ENCODE measurements around the gene DUOXA1.

DNA sequence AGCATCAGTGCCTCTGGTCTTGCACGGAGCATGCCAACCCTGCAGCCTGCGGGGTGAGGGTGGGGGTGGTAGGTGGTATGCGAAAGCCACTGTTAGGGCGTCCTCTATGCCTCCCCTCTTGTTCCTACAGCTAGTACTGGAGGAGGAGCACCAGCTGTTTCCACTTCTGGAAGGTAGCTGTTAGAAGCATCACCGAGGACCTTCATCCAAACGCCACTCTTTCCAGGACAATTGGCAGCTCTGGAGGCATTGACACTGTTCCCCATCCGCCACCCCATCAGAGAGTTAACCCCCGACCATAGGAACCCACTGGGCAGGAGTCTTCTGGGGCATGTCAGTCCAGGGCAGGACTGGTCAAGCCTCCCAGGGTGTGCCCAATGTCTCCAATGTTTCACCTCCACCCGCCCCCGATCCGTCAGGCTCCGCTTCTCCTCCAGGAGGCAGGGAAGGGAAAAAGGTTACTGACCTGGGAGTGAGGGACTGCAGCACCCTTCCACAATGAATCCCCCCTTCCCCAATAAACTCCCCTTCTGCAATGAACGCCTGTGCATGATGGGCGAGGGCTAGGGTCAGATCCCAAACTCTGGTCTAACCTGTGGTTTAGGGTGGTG lies 16.2 kb downstream of the DUOXA1 start:
- TF ChIP-seq POLR2A (IDR thresholded peaks at IDR 0.05) (no peak), CTCF (IDR thresholded peaks at IDR 0.05) (no peak)
